C4-2B (cell line): ENCODE data around the gene HCN2.
A peak's percentile ranks its signal among the peaks of the same experiment; 100 is the strongest.

Experiments
- H3K27ac ChIP-seq: fragments of 450-650 bp; 2 replicates; pipeline ENCODE4 v1.5.1; 2017
- ZFX ChIP-seq: fragments of 450-650 bp; IDR thresholded peaks from 2 replicates; pipeline ENCODE4 v1.6.1; 2017
- TF ChIP-seq, protein P1 (sequence below): fragments of 450-650 bp; conservative IDR thresholded peaks from 2 replicates; pipeline ENCODE4 v1.5.1; 2017; ENCODE audit warnings: mild to moderate bottlenecking

Gene HCN2

DNA sequence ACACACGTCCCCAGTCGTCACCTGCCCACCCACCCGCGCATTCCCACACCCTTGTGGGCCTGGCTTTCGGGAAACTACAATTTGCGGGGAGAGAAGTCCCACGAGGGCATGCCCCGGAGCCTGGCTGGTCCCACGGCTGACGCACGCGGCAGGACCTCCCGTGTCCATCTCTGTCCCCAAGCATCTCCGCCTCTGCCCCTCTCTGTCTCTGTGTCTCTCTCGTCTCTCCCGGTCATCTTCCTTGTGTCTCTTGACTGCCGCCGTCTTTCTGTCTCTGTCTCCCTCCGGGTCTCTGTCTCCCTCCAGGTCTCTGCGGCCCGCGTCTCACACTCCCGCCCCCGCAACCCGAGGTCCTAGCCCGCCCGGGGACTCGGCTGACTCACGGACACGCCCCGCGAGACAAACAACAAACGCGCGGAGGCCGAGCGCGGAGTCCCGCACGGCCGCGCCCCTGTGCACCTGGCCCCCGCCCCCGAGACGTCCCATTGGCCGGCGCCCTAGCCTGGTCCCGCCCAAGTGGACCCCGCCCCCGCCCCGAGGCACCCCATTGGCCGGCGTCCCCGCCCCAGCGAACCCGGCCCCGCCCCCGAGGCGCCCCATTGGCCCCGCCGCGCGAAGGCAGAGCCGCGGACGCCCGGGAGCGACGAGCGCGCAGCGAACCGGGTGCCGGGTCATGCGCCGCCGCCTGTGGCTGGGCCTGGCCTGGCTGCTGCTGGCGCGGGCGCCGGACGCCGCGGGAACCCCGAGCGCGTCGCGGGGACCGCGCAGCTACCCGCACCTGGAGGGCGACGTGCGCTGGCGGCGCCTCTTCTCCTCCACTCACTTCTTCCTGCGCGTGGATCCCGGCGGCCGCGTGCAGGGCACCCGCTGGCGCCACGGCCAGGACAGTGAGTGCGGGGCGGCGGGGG lies 49.8 kb downstream of the HCN2 start, which contains the start of gene FGF22:
Gene FGF22, plus strand, starts transcription at position 627 of the 908 bp plus-strand sequence. Its CDS starts 47 bp downstream, at position 674.
- H3K27ac ChIP-seq, result peak within 1 kb of the TSS; percentile 26
- TF ChIP-seq, protein P1, sequence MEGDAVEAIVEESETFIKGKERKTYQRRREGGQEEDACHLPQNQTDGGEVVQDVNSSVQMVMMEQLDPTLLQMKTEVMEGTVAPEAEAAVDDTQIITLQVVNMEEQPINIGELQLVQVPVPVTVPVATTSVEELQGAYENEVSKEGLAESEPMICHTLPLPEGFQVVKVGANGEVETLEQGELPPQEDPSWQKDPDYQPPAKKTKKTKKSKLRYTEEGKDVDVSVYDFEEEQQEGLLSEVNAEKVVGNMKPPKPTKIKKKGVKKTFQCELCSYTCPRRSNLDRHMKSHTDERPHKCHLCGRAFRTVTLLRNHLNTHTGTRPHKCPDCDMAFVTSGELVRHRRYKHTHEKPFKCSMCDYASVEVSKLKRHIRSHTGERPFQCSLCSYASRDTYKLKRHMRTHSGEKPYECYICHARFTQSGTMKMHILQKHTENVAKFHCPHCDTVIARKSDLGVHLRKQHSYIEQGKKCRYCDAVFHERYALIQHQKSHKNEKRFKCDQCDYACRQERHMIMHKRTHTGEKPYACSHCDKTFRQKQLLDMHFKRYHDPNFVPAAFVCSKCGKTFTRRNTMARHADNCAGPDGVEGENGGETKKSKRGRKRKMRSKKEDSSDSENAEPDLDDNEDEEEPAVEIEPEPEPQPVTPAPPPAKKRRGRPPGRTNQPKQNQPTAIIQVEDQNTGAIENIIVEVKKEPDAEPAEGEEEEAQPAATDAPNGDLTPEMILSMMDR, result no peak
- TF ChIP-seq ZFX, result no peak

DNA sequence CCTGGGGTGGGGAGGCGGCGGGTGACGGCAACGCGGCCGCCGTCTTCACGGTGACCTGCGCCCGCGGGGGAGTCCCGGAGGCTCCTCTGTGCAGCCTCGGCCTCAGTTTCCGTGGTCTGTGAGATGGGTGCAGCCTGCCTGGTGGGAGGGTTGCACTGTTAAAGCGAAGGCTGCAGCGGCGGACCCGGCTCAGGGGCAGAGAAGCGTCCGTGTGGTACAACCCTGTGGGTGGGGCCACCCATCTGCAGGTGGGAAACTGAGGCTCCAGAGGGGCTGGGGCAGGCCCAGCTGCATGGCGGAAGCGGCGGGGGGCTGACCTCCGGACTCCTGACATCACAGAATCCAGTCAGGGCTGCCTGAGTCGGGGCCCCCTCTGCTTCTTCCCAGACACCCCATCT lies 50.5 kb downstream of the HCN2 start:
- TF ChIP-seq, protein P1, result no peak
- no peak for TF ChIP-seq ZFX
- H3K27ac ChIP-seq, result peak overlapping the region; percentile 26

DNA sequence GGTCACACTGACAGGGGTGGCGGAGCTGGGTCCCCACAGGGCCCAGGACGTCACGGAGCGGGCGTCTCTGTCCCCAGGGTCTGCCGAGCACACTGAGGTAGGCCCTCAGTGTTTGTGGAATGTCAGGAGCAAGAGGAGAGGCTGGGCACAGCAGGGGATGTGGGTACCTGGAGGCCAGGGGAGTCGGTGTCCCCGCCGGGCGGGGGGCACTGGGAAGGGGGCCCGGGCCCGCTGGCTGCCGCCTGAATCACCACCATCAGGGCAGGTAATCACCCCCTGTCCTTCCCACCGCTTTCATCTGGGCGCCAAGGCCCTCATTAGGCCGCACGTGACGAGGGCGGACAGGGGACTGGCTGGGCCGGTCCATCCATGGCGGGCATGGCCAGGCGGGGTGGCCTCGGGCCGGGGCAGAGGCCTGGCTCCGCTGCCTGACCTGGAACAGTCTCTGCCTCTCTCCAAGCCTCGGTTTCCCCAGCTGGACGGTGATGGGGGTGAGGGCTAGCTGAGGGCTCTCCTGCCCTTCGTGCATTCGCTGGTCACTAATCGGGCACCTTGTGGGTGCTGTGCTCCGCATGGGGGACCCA lies 51.0 kb downstream of the HCN2 start:
- no peak overlapping the region; the same call in 1 of the 2 replicates for H3K27ac ChIP-seq
- no peak for TF ChIP-seq ZFX
- TF ChIP-seq, protein P1, result no peak

DNA sequence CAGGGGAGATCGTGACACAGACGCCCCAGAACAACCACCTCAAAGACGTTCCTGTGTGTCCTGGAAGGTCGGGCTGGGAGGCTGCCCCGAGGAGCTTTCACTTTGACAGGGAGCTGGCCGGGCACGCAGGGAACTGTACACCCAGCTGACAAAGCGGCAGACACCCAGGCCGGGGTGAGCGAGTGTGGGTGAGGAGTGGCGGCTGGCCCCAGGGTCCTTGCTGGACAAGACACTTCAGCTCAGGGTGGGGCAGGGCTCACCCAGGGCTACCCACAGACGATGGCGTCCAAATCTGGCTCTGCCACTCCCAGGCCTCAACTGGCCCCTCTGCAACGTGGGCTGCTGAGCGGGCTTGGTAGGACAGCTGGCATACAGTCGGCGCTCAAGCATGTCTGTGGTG lies 52.0 kb downstream of the HCN2 start:
- H3K27ac ChIP-seq, result no peak overlapping the region
- TF ChIP-seq ZFX, result no peak
- TF ChIP-seq, protein P1, result no peak

DNA sequence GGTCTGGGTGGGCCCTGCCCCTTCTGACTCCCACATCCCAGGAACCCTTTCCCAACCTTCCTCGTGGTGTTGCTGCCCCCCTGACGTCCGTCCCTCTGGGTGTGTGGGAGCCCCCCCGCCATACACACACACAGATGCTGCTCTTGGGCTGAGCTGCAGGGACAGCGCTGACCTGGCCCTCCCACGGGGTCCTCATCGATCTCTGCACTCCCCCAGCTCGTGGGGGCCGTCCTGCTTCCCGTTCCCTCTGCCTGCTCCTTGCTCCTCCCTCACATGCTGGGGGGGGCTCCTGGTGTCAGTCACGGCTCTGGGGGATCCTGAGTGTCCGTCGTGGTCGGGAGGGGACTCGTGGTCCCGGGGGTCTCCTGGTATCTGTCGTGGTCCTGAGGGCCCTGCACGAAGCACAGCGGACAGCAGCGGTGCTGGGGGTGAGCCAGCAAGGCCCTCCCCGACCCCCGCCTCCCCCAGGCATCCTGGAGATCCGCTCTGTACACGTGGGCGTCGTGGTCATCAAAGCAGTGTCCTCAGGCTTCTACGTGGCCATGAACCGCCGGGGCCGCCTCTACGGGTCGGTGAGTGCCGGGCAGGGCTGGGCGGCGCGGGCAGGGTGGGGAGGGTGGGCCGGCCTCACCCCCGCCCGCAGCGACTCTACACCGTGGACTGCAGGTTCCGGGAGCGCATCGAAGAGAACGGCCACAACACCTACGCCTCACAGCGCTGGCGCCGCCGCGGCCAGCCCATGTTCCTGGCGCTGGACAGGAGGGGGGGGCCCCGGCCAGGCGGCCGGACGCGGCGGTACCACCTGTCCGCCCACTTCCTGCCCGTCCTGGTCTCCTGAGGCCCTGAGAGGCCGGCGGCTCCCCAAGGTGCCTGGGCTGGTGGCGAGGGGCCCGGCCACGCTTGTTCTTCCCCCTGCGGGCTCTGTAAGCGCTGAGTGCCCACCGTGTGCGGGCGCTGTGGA lies 53.4 kb downstream of the HCN2 start:
- TF ChIP-seq, protein P1, result no peak
- TF ChIP-seq ZFX, result no peak
- H3K27ac ChIP-seq, result no peak overlapping the region

DNA sequence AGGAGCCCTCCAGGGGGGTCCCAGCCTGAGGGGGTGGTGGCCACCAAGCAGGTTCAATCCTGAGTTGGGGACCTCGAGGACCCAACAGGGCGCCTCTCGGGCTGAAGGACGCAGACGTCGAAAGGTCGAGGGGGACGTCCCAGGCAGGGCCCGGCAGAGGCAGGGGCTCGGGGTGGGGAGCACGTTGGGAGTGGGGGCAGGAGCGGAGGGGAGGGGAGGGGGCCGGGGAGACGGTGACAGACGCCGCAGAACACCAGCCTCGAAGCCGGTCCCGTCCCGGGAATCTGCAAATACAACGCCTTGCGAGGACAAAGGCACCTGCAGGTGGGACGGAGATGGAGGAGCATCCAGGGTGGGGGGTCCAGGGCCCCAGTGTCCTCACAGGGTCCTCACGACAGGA lies 54.1 kb downstream of the HCN2 start:
- TF ChIP-seq, protein P1, result no peak
- no peak for TF ChIP-seq ZFX
- H3K27ac ChIP-seq, result no peak overlapping the region
